H9 (cell line): ENCODE results near the gene ROPN1L. TPM values are rescaled to one million over a fixed set of nuclear protein-coding genes. Genes with fewer than 3 reads are reported as not detected.

Experiments used
- DNase-seq: peaks from one replicate; pipeline ENCODE4 v3.0.0-alpha.2; 2017
- H2AFZ ChIP-seq: one replicate; pipeline ENCODE4 v1.6.1; 2013; ENCODE audit warnings: mild to moderate bottlenecking, low read length, control low read depth, moderate library complexity
- H2AK5ac ChIP-seq: 2 replicates; pipeline ENCODE4 v1.6.1; 2013; ENCODE audit warnings: low read length, control low read depth, mixed read lengths; ENCODE audit not compliant: insufficient read length
- H2BK120ac ChIP-seq: one replicate; pipeline ENCODE4 v1.6.1; 2013; ENCODE audit warnings: low read depth, mild to moderate bottlenecking, low read length, control low read depth, inconsistent platforms; ENCODE audit not compliant: poor library complexity, severe bottlenecking
- H2BK12ac ChIP-seq: 2 replicates; pipeline ENCODE4 v1.6.1; 2013; ENCODE audit warnings: low read length, control low read depth, mixed read lengths, low read depth; ENCODE audit not compliant: insufficient read length
- H2BK15ac ChIP-seq: 2 replicates; pipeline ENCODE4 v1.6.1; 2013; ENCODE audit warnings: low read depth, low read length, control low read depth
- H2BK20ac ChIP-seq: one replicate; pipeline ENCODE4 v1.6.1; 2013; ENCODE audit warnings: low read depth, mild to moderate bottlenecking, low read length, control low read depth, inconsistent platforms; ENCODE audit not compliant: poor library complexity, severe bottlenecking
- H2BK5ac ChIP-seq: 2 replicates; pipeline ENCODE4 v1.6.1; 2013; ENCODE audit warnings: low read length, control low read depth, mixed read lengths; ENCODE audit not compliant: insufficient read length
- H3K14ac ChIP-seq: 2 replicates; pipeline ENCODE4 v1.6.1; 2013; ENCODE audit warnings: low read length, control low read depth; ENCODE audit not compliant: insufficient read depth
- H3K18ac ChIP-seq: 2 replicates; pipeline ENCODE4 v1.6.1; 2013; ENCODE audit warnings: low read depth, mild to moderate bottlenecking, mixed read lengths, low read length, control low read depth; ENCODE audit not compliant: insufficient read length
- H3K23ac ChIP-seq: 2 replicates; pipeline ENCODE4 v1.6.1; 2013; ENCODE audit warnings: low read length, control low read depth, mixed read lengths, low read depth; ENCODE audit not compliant: insufficient read length
- H3K23me2 ChIP-seq: 2 replicates; pipeline ENCODE4 v1.6.1; 2013; ENCODE audit warnings: low read depth, mild to moderate bottlenecking, mixed read lengths, low read length, control low read depth; ENCODE audit not compliant: insufficient read length, poor library complexity, severe bottlenecking
- H3K27ac ChIP-seq: 2 replicates; pipeline ENCODE4 v1.5.1; 2013; ENCODE audit warnings: low read length, control low read depth, mixed read lengths, low read depth; ENCODE audit not compliant: insufficient read length
- H3K27me3 ChIP-seq: 2 replicates; pipeline ENCODE4 v1.6.1; 2013; ENCODE audit warnings: low read length, control low read depth, inconsistent platforms; ENCODE audit not compliant: insufficient read depth
- H3K4ac ChIP-seq: 2 replicates; pipeline ENCODE4 v1.6.1; 2013; ENCODE audit warnings: low read depth, mild to moderate bottlenecking, control low read depth, inconsistent platforms, low read length, moderate library complexity
- H3K4me1 ChIP-seq: 2 replicates; pipeline ENCODE4 v1.6.1; 2013; ENCODE audit warnings: low read length, control low read depth, inconsistent platforms; ENCODE audit not compliant: insufficient read depth
- H3K4me2 ChIP-seq: 2 replicates; pipeline ENCODE4 v1.6.1; 2013; ENCODE audit warnings: low read length, control low read depth, mixed read lengths; ENCODE audit not compliant: insufficient read length, insufficient read depth
- H3K56ac ChIP-seq: 2 replicates; pipeline ENCODE4 v1.6.1; 2013; ENCODE audit warnings: low read depth, mild to moderate bottlenecking, mixed read lengths, low read length, control low read depth; ENCODE audit not compliant: insufficient read length
- H3K79me1 ChIP-seq: 2 replicates; pipeline ENCODE4 v1.6.1; 2013; ENCODE audit warnings: low read depth, mild to moderate bottlenecking, moderate library complexity, low read length, control low read depth, inconsistent platforms; ENCODE audit not compliant: insufficient read depth, poor library complexity, severe bottlenecking
- H3K79me2 ChIP-seq: 2 replicates; pipeline ENCODE4 v1.6.1; 2013; ENCODE audit warnings: low read length, control low read depth, inconsistent platforms; ENCODE audit not compliant: insufficient read depth
- H3K9ac ChIP-seq: 2 replicates; pipeline ENCODE4 v1.6.1; 2013; ENCODE audit warnings: low read length, control low read depth, mixed read lengths; ENCODE audit not compliant: insufficient read length; ENCODE audit errors: extremely low read depth
- H3K9me3 ChIP-seq: one replicate; pipeline ENCODE4 v1.6.1; 2013; ENCODE audit warnings: low read depth, low read length, inconsistent platforms; ENCODE audit not compliant: control insufficient read depth
- H3T11ph ChIP-seq: one replicate; pipeline ENCODE4 v1.6.1; 2013; ENCODE audit warnings: mild to moderate bottlenecking, low read length, control low read depth, inconsistent platforms
- H4K20me1 ChIP-seq: one replicate; pipeline ENCODE4 v1.6.1; 2013; ENCODE audit not compliant: control insufficient read depth, insufficient read length, insufficient read depth
- H4K5ac ChIP-seq: 2 replicates; pipeline ENCODE4 v1.6.1; 2013; ENCODE audit warnings: low read depth, mild to moderate bottlenecking, mixed read lengths, low read length, control low read depth; ENCODE audit not compliant: insufficient read length
- H4K8ac ChIP-seq: replicated peaks from 2 replicates; pipeline ENCODE4 v1.6.1; 2013; ENCODE audit warnings: low read length, control low read depth, mixed read lengths, low read depth; ENCODE audit not compliant: insufficient read length
- H4K91ac ChIP-seq: 2 replicates; pipeline ENCODE4 v1.6.1; 2013; ENCODE audit warnings: low read depth, mild to moderate bottlenecking, moderate library complexity, mixed read lengths, low read length, control low read depth; ENCODE audit not compliant: insufficient read length
- H3K27ac Mint-ChIP-seq, 3 experiments: 2 replicates in 2 of 3; 3 replicates in 1 of 3; pipeline ENCODE4 v1.8.0; 2020 to 2021; ENCODE audit warnings: mixed read lengths in 3 of 3, mild to moderate bottlenecking in 1 of 3, moderate library complexity in 1 of 3
- H3K27me3 Mint-ChIP-seq: 2 replicates; pipeline ENCODE4 v1.8.0; 2021; ENCODE audit warnings: low read depth, mild to moderate bottlenecking, moderate library complexity, mixed read lengths
- H3K36me3 Mint-ChIP-seq, 3 experiments: 2 replicates in 2 of 3; 3 replicates in 1 of 3; pipeline ENCODE4 v1.8.0; 2020 to 2021; ENCODE audit warnings: low read depth in 3 of 3, mixed read lengths in 3 of 3; ENCODE audit not compliant: insufficient read depth in 1 of 3
- H3K4me1 Mint-ChIP-seq, 2 experiments: 2 replicates each; pipeline ENCODE4 v1.8.0; 2020; ENCODE audit warnings: mixed read lengths in 2 of 2
- H3K4me3 Mint-ChIP-seq, 2 experiments: 2 replicates in 1 of 2; 3 replicates in 1 of 2; pipeline ENCODE4 v1.8.0; 2020 to 2021; ENCODE audit warnings: mild to moderate bottlenecking in 2 of 2, mixed read lengths in 2 of 2, moderate library complexity in 1 of 2
- H3K9me3 Mint-ChIP-seq, 2 experiments: 2 replicates in 1 of 2; 3 replicates in 1 of 2; pipeline ENCODE4 v1.8.0; 2020; ENCODE audit warnings: mild to moderate bottlenecking in 2 of 2, mixed read lengths in 2 of 2, moderate library complexity in 1 of 2
- WGBS: extraction: QIAGEN DNeasy Blood & Tissue Kit; methylation state at CpG from one replicate; pipeline ENCODE4 v1.1.7; 2013; ENCODE audit warnings: missing lambda C conversion rate, low lambda C conversion rate, mixed read lengths; ENCODE audit not compliant: insufficient read length; ENCODE audit errors: extremely low coverage; 5-methylcytosine and 5-hydroxymethylcytosine counted together
- total RNA-seq: library from RNA; stranded (reverse); gene quantifications from 2 replicates; pipeline ENCODE4 v1.2.1, GENCODE V29; 2021
- TF ChIP-seq, protein P1 (sequence below): fragments of 200-600 bp; sonication (generic); conservative IDR thresholded peaks from 3 replicates; pipeline ENCODE4 v1.8.0; 2021; ENCODE audit warnings: antibody characterized with exemption, mild to moderate bottlenecking

Gene ROPN1L
- total RNA-seq, 1 experiment from 2014 or later, result 0.37 TPM

DNA sequence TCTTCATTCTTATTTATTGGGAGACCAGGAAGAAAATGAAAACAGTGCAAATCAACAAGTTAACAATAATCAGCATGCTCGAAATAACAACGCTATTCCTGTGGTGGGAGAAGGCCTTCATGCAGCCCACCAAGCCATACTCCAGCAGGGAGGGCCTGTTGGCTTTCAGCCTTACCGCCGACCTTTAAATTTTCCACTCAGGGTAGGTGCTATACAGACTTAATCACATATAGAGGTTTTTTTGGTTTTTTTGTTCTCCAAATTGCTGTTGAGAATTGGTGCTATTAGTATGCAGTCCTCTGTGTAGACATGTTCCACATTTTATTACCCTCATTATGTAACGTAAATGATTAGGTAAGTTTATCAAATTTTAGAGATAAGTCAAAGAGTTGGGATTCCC, 30.3 kb upstream of the ROPN1L start:
- no CpG with 5 or more reads among the region's 5 CpGs for WGBS
- Histone ChIP-seq H2BK15ac (no peak overlapping the region), H3K14ac (no peak overlapping the region), H2BK20ac (no peak overlapping the region), H3K23me2 (no peaks in the 10 kb centered on the region), H3K23ac (no peak overlapping the region), H3K9me3 (no peaks in the 10 kb centered on the region), H2AFZ (no peak overlapping the region), H3K4me2 (no peak overlapping the region), H2BK120ac (no peak overlapping the region), H4K8ac (no peak overlapping the region), H4K5ac (no peak overlapping the region), H3K27me3 (no peaks in the 10 kb centered on the region), H3K18ac (no peak overlapping the region), H3K9ac (no peak overlapping the region), H3K27ac (no peak overlapping the region), H2BK12ac (no peak overlapping the region), H4K91ac (no peak overlapping the region), H2BK5ac (no peak overlapping the region), H3K4ac (no peak overlapping the region), H3K56ac (no peak overlapping the region), H3K79me2 (no peaks in the 10 kb centered on the region), H3K4me1 (no peaks in the 10 kb centered on the region), H2AK5ac (no peak overlapping the region), H3T11ph (no peak overlapping the region), H3K79me1 (no peaks in the 10 kb centered on the region), H4K20me1 (no peaks in the 10 kb centered on the region)
- Mint-ChIP-seq H3K4me3 (no peak overlapping the region), H3K27ac (no peak overlapping the region; a peak in 1 of 7 replicates), H3K36me3 (peaks cover 42 to 86% (median 75%) of the 10 kb centered on the region in 3 experiments; a peak in 6 of 7 replicates), H3K9me3 (no peaks in the 10 kb centered on the region), H3K27me3 (no peaks in the 10 kb centered on the region), H3K4me1 (no peaks in the 10 kb centered on the region)
- TF ChIP-seq, protein P1, sequence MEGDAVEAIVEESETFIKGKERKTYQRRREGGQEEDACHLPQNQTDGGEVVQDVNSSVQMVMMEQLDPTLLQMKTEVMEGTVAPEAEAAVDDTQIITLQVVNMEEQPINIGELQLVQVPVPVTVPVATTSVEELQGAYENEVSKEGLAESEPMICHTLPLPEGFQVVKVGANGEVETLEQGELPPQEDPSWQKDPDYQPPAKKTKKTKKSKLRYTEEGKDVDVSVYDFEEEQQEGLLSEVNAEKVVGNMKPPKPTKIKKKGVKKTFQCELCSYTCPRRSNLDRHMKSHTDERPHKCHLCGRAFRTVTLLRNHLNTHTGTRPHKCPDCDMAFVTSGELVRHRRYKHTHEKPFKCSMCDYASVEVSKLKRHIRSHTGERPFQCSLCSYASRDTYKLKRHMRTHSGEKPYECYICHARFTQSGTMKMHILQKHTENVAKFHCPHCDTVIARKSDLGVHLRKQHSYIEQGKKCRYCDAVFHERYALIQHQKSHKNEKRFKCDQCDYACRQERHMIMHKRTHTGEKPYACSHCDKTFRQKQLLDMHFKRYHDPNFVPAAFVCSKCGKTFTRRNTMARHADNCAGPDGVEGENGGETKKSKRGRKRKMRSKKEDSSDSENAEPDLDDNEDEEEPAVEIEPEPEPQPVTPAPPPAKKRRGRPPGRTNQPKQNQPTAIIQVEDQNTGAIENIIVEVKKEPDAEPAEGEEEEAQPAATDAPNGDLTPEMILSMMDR, result no peak
- no peak for DNase-seq
